Endothelial cell of hepatic sinusoid (primary cell): ENCODE data around the gene CRIM1.
"Not testable (repeated sequence)": the region's sequence is repeated elsewhere in the genome, so short reads cannot be mapped to it uniquely, and the experiment has no call there.

Experiments
- in situ Hi-C: cut with HindIII; loops from 2 replicates; pipeline ENCODE4 v1.10.0; 2017; ENCODE audit warnings: low sequenced_read_pairs

Gene CRIM1

DNA sequence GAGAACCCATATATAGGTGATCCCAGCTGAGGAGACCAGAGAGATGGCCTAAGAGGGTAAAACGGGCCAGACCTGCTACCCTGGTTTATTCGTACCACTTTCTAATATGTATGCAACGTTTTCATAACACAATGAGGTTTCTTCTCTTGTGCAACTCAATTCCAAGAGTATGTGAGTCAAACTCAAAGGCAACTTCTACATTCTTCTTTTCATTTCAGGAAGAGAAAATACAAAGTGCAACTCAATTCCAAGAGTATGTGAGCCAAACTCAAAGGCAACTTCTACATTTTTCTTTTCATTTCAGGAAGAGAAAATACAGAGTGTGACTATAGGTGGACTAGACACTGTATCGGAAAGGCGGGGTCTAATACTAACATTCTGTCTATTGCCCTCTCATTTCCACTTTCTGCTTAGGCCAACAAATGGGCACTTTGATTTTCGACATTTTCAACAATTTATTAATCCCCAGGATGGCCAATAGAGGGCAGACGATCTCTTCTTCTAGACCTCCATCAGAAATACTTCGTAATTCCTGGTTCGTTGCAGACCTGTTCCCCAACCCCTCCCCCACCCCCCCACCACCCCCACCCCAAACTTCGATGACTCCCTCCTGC is 3.7 kb upstream of the CRIM1 start:
- in situ Hi-C loops, result no loop called here

DNA sequence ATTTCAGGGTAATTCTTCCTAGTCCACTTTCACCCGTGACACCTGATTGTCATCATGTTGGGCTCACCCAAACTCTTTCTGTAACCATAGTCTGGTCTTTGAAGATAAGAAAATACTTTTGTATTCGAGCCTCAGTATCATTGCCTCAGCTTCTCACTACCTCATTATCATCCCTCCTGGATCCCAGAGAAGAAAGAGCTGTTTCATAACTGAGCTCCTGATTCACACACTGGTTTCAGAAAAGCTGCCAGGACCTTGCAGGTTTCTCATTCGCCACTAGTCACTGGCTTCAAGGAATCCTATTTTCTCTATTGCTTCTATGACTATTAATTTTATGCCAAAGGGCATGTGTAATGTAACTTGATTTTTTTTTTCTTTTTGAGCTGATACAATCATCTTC is 2.9 kb upstream of the CRIM1 start:
- in situ Hi-C loops, result no loop called here

DNA sequence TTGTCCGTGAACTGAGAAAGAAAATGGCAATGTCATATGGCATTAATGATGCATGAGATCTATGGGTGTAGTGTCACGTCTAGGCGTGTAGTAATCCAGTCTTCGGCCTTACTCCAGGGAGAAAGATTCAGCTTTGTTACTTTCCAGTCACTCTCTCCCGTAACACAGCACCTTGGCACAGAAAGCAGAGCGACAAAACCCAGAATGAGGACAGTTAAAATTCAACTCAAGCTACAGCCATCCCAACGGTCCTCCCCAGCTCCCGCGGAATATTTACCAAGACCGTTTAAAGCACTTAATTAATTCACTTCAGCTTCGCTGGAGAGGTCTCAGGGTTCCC is 797 bp upstream of the CRIM1 start:
- in situ Hi-C loops, result no loop called here

DNA sequence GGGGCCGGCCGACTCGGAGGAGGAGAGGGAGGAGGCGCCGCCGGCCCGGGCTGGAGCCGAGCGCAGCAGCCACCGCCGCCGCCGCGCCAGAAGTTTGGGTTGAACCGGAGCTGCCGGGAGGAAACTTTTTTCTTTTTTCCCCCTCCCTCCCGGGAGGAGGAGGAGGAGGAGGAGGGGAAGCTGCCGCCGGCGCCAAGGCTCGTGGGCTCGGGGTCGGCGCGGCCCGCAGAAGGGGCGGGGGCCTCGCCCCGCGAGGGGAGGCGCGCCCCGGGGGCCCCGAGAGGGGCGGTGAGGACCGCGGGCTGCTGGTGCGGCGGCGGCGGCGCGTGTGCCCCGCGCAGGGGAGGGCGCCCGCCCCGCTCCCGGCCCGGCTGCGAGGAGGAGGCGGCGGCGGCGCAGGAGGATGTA is 316 bp downstream of the CRIM1 start:
- in situ Hi-C loops, result no loop called here

DNA sequence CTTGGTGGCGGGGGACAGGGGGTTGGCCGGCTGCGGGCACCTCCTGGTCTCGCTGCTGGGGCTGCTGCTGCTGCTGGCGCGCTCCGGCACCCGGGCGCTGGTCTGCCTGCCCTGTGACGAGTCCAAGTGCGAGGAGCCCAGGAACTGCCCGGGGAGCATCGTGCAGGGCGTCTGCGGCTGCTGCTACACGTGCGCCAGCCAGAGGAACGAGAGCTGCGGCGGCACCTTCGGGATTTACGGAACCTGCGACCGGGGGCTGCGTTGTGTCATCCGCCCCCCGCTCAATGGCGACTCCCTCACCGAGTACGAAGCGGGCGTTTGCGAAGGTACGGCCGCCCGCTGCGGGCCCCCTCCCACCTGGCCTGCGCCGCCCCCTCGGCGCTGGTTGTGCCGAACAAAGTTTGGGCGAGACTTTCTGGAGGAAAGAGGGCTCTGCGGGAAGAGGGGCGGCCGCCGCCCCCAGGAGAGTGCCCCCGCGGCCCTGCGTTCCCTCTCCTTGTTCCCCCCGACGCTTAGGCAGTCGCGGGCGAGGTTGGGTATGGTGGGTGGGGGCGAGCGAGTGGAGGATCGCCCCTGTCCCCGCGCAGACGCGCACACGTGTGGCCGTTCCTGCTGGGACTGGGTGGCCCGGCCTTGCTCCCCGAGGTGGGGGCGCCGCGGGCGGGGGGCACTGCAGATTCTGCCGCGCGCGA is 866 bp downstream of the CRIM1 start:
- in situ Hi-C loops, result no loop called here

DNA sequence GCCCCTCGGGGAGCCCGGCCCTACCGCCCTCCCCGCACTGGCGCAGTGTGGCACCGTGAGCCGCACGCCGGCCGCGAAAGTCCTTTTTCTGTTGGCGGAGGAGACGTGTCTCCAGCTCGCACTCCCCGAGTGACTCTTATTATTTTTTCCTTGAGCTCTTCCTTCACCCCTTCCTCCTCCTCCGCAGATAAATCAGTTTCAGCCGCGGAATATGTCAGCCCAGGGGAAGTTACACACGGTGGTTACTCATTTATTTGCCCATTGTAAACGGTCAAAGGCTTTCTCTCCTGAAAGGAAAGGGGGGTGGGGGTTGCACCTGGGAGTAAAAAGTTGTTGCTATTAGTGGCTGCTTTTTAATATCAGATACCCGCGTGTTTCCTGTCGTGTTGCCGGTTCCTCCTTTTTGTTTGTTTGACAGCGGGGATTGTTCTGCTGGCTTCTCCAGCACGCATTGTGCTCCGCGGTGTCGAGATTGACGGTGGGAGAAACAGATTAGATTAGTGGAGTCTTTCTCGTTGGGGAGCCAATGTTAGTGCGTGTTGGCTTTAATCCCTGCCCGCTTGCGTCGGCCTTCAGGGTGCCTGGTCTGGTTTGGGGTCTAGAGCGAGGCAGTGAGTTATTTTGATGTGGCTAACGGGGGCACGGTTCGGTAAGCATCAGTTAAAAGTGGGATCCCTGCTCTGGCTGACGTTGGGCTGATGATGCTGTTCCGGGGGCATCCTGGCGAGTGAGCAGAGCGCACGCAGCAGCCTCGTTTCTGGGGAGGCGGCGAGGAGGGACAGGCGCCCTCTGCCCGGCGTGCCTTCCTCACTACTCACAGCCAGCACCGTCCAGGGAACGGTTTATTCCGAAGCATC is 1.6 kb downstream of the CRIM1 start:
- in situ Hi-C loops, result no loop called here

DNA sequence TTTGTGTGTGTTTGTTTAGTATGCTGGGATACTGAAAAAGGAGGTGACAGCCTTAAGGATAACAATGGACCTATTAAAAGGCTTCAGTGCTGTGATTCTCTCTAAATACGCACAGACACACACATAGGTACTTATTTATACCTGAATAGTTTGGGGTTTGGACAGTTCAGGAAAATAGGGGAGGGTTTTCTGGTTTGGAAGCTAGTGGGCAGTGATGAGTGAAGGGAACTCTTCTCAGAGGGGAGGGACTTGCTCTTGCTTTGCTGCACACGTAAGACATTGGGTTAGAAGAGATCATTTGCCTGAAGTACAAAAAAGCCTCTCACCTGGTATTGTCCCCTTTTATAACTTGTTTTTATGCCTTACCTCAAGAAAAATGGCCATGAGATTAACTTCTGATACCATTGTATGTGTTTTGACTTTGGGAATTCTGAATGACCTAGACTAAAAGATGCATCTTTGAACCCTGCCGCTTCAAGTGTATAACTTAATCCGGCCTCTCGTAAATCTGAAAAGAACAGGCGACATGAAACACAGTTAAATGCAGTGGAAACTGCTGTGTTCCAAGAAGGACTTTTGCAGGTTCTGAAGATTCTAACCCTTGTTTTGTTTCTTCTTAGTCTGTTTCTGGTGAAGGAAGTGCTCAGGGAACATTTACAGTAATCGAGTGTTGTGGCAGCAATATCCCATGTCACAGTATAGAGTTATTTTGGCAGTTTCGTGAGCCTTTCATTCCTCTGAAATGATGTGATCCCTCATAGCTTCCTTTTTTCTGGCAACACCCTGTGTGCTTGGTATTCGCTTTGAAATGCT is 2.5 kb downstream of the CRIM1 start:
- in situ Hi-C loops, result no loop called here

DNA sequence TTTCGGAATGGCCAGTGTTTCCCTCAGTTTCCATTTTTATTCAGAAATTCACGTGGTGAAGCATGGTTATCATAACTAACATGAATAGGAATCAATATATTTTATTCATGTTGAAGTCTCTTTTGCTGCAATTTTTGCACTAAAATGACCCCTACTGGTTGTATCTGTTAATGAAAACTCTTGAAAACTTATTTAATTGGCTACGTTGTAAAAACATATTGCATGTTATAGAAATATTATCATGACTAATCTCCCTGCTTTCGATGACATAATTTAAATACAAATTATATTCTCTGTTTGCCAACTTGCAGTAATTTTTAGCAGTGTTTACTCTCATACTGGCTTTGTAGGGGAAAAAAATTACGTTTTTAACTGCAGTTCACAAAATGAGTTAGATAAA is 3.5 kb downstream of the CRIM1 start:
- in situ Hi-C loops, result no loop called here

DNA sequence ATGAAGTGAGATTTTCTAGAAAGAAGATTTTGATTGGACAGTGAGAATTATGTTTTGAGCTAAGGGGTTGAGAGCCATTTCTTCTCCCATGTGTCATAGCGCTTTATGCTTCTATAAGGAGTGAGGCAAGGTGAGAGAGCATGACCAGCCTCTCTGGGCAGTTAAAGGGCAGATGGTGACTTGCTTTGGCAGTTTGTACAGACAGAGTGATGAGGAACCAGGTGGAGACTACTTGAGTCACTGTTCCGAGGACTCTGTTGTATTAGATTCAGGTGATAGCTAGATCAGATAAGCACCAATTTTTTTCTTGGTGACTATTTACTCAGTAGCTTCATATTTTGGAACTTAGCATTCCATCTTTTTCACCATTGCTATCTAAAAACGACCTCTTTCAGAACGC is 4.5 kb downstream of the CRIM1 start:
- in situ Hi-C loops, result no loop called here

DNA sequence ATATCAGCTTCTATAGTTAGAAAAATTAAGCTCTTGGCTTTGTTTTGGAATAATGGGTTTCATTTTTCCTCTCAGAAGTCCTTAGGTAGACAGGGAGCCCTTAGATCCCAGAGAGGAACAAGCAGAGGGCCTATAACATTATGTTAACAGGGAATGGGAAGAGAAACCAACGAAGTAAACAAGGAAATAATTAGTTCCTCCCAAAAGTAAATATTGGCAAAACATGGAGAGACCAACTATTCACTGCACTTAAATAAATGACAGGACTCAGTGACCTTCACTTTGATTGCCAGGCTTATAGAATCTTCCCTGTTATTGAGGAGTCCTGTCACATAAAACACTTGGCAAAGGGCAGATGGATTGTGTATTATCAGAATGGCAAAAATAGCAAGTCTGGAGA is 5.3 kb downstream of the CRIM1 start:
- in situ Hi-C loops, result no loop called here

DNA sequence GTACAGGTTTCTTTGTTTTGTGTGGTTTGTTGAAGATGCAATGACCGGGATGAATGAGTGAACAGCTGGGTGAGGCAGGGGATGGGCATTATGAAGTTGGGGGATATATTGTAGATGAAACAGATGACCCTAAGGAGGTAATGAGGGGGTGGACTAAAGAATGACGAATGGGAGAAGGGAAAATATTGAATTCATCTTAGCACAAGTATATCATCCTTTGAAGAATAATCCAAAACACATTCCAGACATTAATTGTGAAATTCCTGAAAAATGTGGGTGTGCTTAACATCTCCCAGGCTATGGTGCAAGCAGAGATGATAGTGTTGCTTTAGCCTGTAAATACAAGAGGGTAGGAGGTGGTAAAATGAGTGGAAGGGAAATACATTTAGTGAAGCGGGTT is 5.8 kb downstream of the CRIM1 start:
- in situ Hi-C loops, result no loop called here

DNA sequence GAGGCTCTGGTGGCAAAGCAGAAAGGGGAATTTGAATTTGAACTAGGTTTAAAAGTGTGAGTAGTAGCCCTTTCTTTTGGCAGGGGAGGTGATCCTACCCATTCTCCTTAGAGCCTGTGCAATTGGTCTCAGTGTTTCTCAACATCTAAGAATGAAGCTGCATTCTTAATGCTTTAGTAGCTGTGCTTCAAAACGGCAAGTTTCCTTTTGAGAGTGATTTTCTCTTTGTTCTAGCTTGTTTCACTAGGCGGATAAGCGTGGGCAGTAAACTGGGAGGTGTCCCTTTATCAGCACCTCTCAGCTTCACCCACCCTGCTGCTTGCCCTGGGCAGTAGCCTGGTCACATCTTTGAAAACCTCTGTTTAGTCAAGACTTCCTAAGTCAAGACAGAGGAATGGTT is 6.7 kb downstream of the CRIM1 start:
- in situ Hi-C loops, result no loop called here

DNA sequence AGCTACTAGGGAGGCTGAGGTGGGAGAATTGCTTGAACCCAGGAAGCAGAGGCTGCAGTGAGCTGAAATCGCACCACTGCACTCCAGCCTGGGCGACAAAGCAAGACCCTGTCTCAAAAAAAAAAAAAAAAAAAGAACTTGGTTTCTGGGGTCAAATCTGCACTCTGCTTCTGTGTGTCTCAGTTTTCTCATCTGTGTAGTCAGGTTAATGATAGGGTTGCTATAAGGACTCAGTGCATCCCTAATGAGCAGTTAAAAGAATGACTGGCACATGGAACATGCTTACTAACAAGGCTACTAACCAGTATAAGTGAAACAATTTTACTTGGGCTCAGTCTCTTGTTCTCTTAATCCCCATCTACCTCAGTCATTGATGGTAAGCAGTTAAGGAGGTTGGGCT is 7.5 kb downstream of the CRIM1 start:
- in situ Hi-C loops, result not testable (repeated sequence)

DNA sequence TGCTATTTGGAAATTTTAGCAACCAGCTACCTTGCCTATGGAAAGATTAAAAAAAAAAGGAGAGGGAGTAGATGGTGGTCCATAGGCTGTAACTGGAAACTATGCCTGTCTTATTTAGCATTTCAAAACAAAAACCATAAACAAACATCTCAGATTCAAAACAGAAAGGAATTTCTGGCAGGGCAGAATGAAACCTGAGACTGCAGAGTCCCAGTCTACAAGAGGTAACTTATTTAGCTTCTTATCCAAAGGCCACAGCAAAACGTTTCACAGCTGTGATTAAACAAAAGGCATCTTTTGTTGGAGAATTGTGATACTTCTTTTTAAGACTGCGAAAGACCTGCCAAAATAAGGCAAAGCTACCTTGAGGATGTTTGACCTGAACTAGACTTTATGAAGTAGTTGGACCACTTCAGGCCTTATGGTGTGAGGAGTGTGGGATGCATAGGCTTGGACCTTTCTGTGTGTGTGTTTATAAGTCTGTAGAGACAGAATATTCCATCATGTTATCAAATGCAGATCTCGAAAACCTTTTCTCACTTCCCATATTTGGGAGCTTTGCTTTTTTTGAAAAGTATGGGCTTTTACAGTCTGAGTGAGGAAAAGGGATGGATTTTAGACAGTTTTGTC is 11.0 kb downstream of the CRIM1 start:
- in situ Hi-C loops, result no loop called here

DNA sequence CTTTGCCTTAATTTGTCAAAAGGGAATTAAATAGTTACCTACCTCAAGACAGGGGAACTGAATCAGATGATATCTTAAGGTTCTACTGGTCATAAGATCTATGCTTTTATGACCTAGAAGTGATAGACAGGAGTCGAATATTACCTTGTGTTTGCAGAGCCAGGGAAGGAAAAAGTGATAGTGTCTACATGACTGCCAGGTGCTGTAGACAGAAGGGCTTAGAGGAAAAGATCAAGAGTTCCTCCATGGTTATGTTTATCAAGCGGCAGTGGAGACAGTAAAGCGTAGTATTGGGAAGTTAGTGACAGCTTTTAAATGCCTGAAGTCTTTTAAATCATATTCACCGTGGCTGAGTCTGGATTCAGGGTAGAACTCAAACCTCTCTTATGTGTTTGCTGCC is 11.9 kb downstream of the CRIM1 start:
- in situ Hi-C loops, result no loop called here

DNA sequence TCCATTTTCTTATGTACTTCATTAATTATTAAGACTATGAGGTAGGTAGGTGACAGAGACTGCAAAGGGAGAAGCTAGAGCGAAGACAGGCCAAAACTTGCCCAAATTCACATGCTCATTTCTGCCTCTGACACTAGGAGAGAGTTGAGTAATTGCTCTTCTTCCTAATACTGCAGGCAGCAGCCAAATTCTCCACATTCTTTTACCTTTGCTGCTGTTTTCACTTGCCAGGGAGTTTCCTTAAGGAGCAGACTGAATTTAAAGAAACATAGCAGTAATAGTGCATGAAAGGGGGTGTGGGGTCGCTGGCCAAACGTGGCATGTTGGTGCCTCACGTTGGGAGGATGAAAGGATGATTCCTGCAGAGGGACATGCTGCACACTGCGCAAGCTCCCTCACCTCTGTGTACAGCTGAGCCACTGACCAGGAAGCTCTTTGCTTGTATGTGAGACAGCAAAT is 12.3 kb downstream of the CRIM1 start:
- in situ Hi-C loops, result no loop called here

DNA sequence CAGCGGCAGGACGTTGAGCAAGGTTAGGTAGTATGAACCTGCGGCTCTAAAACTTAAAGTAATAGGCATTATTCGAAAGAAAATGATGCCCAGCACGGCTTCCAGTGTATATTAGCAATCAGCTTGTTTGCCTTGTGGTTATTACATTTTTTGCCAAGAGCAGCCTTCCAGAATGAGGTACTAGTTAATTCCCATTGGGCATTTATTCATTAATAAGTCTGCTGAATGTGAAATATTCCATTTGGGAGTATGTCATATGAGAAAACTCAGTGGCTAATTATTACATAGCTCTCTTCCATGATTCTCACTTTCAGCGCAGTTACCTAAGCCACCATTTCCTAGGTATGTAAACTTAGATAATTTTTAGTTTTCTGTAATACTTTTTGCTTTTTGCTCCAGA is 12.9 kb downstream of the CRIM1 start:
- in situ Hi-C loops, result no loop called here

DNA sequence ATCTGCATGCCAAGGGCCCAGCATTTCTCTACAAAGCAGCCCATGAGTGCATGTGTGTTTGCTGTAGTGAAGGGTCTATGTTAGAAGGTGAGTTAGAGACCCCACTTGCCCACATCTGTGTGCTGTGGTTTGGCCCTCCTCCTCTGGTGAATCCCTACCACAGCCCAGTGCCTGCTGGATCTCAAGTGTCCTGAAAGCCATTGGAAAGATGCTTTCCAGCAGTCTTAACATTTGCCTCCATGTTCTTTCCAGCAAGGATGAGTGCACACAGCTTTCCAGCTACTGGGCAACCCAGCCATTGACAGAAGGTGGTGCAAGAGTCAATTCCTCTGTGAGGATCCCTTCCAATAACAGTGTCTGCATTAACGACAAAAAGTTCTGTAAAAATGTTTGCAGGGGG is 13.6 kb downstream of the CRIM1 start:
- in situ Hi-C loops, result no loop called here

DNA sequence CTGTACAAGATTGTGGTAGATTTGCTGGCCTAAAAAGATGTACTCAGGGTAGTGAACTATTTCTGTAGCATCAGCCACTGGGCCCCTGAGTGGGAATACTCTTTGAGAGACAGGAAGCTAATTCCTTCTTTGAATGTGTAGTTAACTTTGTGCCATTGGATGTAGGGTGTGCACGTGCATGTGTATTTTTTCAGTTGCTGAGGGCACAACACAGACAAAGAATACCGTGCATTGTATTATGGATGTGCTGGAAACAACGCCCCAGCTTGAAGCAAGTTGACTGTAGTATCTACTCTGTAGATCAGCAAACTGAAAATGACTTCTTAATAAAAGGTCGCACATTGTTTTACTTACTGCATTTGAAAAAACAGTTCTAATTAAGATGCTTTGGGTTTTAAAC is 14.1 kb downstream of the CRIM1 start:
- in situ Hi-C loops, result no loop called here

DNA sequence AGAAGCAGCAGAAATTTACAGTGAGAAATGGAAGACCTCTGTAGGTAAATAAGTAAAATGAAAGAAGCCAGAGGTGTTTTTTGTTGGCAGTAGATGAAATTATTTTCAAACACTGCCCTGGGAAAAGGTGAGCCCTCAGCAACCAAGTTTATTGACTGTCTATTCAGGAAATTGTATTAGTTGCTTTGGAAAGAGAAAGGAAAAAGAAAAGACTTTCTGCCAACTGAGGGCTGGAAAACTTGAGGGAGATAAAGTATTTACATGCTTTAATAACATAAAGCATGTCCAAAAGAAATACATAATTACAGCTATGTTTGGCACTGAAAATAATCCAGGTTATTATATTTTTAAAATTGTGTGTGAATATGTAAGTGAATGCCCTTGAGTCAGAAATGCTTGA is 14.7 kb downstream of the CRIM1 start:
- in situ Hi-C loops, result no loop called here
